ENCODE measurements around the gene BANP.
"Not testable (repeated sequence)": the region's sequence is repeated elsewhere in the genome, so short reads cannot be mapped to it uniquely, and the experiment has no call there.

The BANP gene

GRCh38 chr16:87996962-87997880 is 46.0 kb downstream of the BANP start:
- no peak for DNase-seq

- not testable (repeated sequence) for DNase-seq
Measured at GRCh38 chr16:87998184-87998793, 47.1 kb downstream of the BANP start.

GRCh38 chr16:87998992-87999391 is 47.8 kb downstream of the BANP start:
- DNase-seq: not testable (repeated sequence)

- DNase-seq: no peak
Measured at GRCh38 chr16:88002211-88002610, 51.0 kb downstream of the BANP start.

GRCh38 chr16:88002749-88003148 is 51.5 kb downstream of the BANP start:
- no peak for DNase-seq

GRCh38 chr16:88003316-88003715 is 52.1 kb downstream of the BANP start:
- no peak for DNase-seq

- DNase-seq: no peak
Measured at GRCh38 chr16:88003736-88004135, 52.5 kb downstream of the BANP start.

GRCh38 chr16:88004391-88004790 is 53.2 kb downstream of the BANP start:
- no peak for DNase-seq

GRCh38 chr16:88005181-88005581 is 53.9 kb downstream of the BANP start:
- DNase-seq: peak in 1 of 2 experiments; percentile 27

- DNase-seq: no peak
Measured at GRCh38 chr16:88005968-88006367, 54.7 kb downstream of the BANP start.

- no peak for DNase-seq
Measured at GRCh38 chr16:88007321-88007731, 56.1 kb downstream of the BANP start.

- DNase-seq: no peak
Measured at GRCh38 chr16:88008840-88009239, 57.6 kb downstream of the BANP start.

GRCh38 chr16:88009563-88010342 is 58.5 kb downstream of the BANP start:
- DNase-seq: no peak

- no peak for DNase-seq
Measured at GRCh38 chr16:88010343-88010967, 59.2 kb downstream of the BANP start.

- no peak for DNase-seq
Measured at GRCh38 chr16:88010968-88011483, 59.8 kb downstream of the BANP start.

GRCh38 chr16:88012360-88012759 is 61.1 kb downstream of the BANP start:
- DNase-seq: no peak

- no peak for DNase-seq
Measured at GRCh38 chr16:88013091-88013609, 61.9 kb downstream of the BANP start.

- DNase-seq: no peak
Measured at GRCh38 chr16:88013766-88014251, 62.6 kb downstream of the BANP start.

- DNase-seq: no peak
Measured at GRCh38 chr16:88014252-88014781, 63.1 kb downstream of the BANP start.

GRCh38 chr16:88014954-88015805 is 63.9 kb downstream of the BANP start:
- DNase-seq: no peak

GRCh38 chr16:88015806-88016140 is 64.5 kb downstream of the BANP start:
- no peak for DNase-seq

Measured in activated T-cell treated with anti-CD3 and anti-CD28 coated beads, Interleukin-2, amount 50 U/mL, for 48 hours (primary cell).